Astrocyte (in vitro differentiated cells and primary cell): ENCODE measurements around the gene KARS1.

ENCODE experiments used
- EZH2 ChIP-seq: IDR thresholded peaks from 2 replicates; pipeline ENCODE4 v1.6.1; 2012; ENCODE audit warnings: mild to moderate bottlenecking, low read length, inconsistent platforms; ENCODE audit not compliant: insufficient read depth
- TF ChIP-seq, protein P1 (sequence below): IDR thresholded peaks from 2 replicates; pipeline ENCODE4 v1.5.1; 2011; ENCODE audit warnings: low read depth, mild to moderate bottlenecking, inconsistent platforms, low read length, moderate library complexity; ENCODE audit not compliant: insufficient read depth

DNA sequence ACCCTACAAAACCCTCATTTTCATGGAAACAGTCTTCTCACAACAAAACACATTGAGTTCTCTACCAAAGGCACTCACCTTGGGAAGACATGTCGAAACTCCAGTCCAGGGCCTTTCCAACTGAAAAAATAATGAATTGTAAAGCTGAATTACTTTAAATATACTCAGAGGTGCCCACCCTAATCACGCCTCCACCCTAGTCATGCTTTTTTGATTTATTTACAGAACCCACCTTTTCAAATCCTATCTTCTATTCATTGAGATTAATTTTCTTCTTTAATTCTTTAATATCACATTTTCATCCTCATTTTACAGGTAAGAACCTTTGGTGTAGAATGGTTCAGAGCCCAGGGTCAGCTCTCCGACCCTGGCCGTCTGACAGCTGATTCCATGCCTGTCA lies 29.4 kb upstream of the KARS1 start, which contains the start of gene CPHXL2:
- TF ChIP-seq, protein P1, sequence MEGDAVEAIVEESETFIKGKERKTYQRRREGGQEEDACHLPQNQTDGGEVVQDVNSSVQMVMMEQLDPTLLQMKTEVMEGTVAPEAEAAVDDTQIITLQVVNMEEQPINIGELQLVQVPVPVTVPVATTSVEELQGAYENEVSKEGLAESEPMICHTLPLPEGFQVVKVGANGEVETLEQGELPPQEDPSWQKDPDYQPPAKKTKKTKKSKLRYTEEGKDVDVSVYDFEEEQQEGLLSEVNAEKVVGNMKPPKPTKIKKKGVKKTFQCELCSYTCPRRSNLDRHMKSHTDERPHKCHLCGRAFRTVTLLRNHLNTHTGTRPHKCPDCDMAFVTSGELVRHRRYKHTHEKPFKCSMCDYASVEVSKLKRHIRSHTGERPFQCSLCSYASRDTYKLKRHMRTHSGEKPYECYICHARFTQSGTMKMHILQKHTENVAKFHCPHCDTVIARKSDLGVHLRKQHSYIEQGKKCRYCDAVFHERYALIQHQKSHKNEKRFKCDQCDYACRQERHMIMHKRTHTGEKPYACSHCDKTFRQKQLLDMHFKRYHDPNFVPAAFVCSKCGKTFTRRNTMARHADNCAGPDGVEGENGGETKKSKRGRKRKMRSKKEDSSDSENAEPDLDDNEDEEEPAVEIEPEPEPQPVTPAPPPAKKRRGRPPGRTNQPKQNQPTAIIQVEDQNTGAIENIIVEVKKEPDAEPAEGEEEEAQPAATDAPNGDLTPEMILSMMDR: no peak
- TF ChIP-seq EZH2: no peak
